Stromal cell of bone marrow (primary cell): Measurements from ENCODE around the gene ICE1.
"Not testable (repeated sequence)": the region's sequence is repeated elsewhere in the genome, so short reads cannot be mapped to it uniquely, and the experiment has no call there.

Experiments
- DNase-seq: peaks from one replicate; pipeline ENCODE4 v3.0.0-alpha.2; 2012; ENCODE audit warnings: low read depth

Gene ICE1

GRCh38 chr5:5398071-5398470, 24.4 kb upstream of the ICE1 start:
- DNase-seq: no peak

- DNase-seq: no peak
These were observed 21.4 kb upstream of the ICE1 start for GRCh38 chr5:5401095-5401494.

- DNase-seq: no peak
These were observed 18.7 kb upstream of the ICE1 start for GRCh38 chr5:5403741-5404140.

- DNase-seq: no peak
These were observed 18.1 kb upstream of the ICE1 start for GRCh38 chr5:5404381-5404780.

GRCh38 chr5:5405441-5405840, 17.0 kb upstream of the ICE1 start:
- DNase-seq: no peak

GRCh38 chr5:5407924-5408323, 14.6 kb upstream of the ICE1 start:
- no peak for DNase-seq

- DNase-seq: no peak
These were observed 13.2 kb upstream of the ICE1 start for GRCh38 chr5:5409151-5409810.

GRCh38 chr5:5413856-5414255, 8.6 kb upstream of the ICE1 start:
- not testable (repeated sequence) for DNase-seq

GRCh38 chr5:5414999-5415398, 7.5 kb upstream of the ICE1 start:
- DNase-seq: no peak

GRCh38 chr5:5416733-5417132, 5.7 kb upstream of the ICE1 start:
- DNase-seq: no peak

GRCh38 chr5:5418006-5418405, 4.5 kb upstream of the ICE1 start:
- no peak for DNase-seq

GRCh38 chr5:5418764-5419163, 3.7 kb upstream of the ICE1 start:
- DNase-seq: no peak

GRCh38 chr5:5419291-5420210, 2.9 kb upstream of the ICE1 start:
- peak; percentile 58 for DNase-seq

GRCh38 chr5:5420251-5420650, 2.2 kb upstream of the ICE1 start:
- no peak for DNase-seq

GRCh38 chr5:5421149-5421960, 1.1 kb upstream of the ICE1 start:
- DNase-seq: no peak

GRCh38 chr5:5422819-5423515, 490 bp downstream of the ICE1 start:
- no peak for DNase-seq

- no peak for DNase-seq
These were observed 1.1 kb downstream of the ICE1 start for GRCh38 chr5:5423586-5423985.

GRCh38 chr5:5424736-5425135, 2.3 kb downstream of the ICE1 start:
- DNase-seq: no peak

GRCh38 chr5:5430136-5430535, 7.7 kb downstream of the ICE1 start:
- DNase-seq: no peak

- peak; percentile 64 for DNase-seq
These were observed 9.7 kb downstream of the ICE1 start for GRCh38 chr5:5432020-5432707.

GRCh38 chr5:5436203-5436760, 13.8 kb downstream of the ICE1 start:
- DNase-seq: no peak
